RKO (cell line): ENCODE measurements around the gene PAM.

Source experiments
- DNase-seq: peaks from one replicate; pipeline ENCODE4 v3.0.0-alpha.2; 2016; ENCODE audit warnings: low spot score

PAM gene

DNA sequence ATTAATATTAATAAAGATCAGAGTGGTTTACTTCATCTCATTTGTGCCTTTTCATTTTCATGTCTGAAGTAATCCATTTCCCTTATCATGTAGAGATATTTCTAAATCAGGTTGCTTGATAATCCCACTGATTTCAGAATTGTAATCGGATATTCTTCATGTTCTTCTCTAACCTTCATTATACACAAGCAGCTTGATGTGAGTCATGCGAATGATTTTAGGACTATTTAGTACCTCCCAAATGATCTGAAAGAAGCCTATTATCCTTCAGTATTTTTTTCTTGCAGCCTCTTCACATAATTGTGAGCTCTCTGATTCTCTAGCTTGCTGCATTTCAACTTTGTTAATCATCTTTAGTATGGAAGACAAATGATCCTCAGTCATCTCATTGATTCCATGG lies 182.8 kb downstream of the PAM start:
- DNase-seq: no peak

GRCh38 chr5:102941111-102941510 lies 186.0 kb downstream of the PAM start:
- no peak for DNase-seq

GRCh38 chr5:102946414-102946813 lies 191.3 kb downstream of the PAM start:
- DNase-seq: no peak

DNA sequence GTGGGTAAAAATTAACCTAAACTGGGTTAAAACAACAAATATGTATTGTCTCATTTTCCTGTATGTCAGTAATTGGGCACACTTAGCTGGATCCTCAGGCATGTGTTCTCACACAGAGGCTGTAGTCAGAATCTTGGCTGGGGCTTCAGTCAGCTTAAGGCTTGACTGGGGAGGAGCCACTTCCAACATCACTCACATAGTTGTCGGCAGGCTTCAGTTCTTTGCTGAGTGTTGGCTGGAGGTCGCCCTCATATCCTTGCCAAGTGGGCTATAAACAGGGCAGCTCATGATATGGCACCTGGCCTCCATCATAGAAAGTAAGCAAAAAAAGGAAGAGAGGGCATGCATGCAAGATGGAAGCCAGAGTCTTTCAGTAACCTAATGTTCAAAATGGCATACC lies 191.9 kb downstream of the PAM start:
- DNase-seq: no peak

DNA sequence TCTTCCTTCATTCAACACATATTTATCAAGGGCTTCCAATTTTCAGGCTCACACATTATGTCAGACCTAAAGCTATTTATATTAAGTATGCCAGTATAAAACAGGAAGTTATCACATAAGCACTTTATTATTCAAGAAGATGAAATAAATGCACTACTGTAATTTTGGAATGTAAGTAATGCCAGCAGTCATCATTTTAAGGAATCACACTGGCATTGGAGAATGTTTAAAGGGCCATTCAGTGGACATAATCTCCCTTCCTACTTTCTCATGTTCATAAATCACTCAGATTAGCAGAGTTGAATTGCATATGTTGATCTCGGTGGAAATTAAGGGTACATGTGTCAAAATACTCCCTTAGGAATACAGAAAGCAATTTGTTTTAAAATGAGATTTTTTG lies 200.4 kb downstream of the PAM start:
- DNase-seq: no peak

DNA sequence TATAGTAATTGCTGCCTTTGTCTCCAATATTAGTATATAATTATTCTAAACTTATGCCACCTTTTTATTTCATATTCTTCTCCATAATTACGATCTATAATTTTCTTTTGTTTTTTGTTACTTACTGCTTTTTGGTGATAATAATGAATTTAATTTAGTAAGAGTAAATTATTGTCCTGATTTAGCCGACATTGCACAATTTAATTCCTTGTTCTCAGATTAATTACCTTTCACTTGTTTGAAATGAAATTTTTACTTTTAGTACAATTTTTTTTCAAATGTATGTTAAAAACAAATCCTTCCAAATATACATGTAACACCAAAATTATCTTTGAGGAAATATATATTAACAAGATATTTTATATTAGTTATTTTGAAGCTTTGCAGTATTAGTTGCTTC lies 201.5 kb downstream of the PAM start:
- no peak for DNase-seq

DNA sequence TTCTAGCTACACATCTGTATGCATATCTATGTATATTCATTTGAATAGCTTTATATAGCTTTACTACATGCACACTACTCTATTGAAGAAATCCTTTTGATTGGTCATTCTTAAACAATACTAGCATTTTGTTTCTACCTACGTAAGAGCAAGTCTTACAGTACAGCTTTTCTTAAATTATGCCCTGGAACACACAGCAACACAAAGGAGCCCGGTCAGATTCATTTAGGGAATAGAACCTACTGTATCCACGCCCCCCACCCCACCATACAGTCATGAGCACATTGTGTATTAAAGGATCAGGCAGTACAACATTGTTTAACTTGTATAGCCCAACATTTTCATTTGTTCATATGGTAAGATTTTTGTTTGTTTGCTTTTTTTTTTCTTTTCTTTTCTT lies 202.0 kb downstream of the PAM start:
- no peak for DNase-seq

DNA sequence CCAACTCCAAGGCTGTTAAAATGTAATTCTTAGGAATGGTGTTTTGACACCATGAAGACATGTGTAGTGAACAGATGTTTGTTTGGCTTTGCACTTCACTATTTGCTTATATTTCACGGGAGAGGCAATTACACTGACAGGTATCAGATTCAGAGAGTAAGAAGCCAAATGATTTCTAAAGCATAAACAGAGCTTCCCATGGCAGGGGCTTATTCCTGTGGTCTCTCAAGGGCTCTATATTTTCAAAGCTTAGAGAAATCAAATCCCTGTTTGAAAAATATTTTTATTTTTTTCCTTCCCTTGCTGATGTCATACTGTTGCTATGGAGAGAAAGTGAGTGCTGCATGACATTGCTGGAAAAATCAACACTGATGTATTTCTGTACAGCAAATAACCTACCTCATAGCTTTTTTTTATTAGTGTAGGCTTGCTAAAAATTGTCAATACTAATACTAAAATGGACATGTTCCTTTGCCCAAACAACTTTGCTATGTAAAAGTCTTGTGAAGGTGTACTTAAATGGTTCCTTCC lies 203.4 kb downstream of the PAM start:
- peak; percentile 60 for DNase-seq

DNA sequence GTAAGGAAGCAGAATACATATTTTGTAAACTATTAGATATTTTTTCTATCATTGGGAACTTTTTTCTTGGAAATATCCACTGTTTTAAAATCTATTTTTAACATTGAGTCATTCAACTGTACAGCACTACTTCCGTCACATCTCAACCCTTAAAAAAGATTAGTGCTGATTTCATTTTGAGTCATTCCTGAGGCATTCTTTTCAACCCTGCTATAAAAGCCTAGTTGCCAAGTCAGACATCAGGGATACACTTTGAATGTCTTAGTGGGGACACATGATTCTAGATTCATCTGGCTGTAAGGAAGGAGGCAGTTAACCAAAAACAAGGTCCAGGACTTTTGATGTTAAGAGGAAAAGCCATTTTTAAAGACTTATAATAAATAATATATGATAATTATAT lies 203.9 kb downstream of the PAM start:
- peak; percentile 97 for DNase-seq

- no peak for DNase-seq
These were observed 206.6 kb downstream of the PAM start for GRCh38 chr5:102961671-102962070.

DNA sequence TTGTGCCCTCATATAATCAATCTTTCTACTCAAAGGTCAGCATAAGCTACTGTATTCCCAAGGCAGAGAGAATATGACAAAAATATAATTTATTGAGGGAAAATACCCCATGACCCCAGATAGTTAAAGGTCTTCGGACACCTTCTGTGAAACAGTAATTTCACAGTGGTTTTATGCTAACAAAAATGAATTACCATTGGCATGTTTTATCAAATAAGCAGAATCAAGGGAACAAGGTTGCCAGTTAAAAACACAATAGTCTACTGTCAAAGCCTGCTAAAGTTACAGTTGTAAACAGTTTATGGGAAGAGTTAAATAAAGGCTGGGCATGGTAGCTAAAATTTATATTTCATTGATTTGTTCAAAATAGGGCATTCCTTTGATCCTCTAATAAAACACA lies 210.5 kb downstream of the PAM start:
- DNase-seq: no peak

- no peak for DNase-seq
These were observed 214.5 kb downstream of the PAM start for GRCh38 chr5:102969641-102970040.

DNA sequence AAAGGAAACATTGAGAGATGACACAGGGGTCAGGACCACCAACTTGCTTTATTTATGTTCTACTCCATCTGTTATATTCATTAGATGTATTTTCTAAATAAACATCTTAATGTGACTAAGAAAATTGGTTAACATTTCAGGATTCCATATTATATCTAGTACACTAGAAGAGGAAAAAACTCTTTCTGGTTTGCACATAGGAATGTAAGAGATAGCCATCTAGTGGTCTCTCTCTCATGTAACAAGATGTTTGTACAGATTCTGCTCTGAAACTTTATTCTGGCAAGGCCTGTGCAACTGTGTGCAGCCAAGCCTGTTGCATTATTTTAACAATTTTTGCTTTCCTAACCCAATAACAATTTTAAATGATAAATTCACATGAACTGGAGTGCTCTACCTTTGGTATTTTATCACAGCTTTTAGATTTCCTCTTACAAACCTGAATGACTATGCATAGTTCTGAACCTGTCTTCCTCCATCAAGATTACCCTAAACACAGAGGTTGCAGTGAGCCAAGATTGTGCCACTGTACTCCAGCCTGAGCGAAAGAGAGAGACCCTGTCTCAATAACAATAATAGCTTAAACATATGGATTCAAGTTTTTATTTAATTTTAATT lies 216.7 kb downstream of the PAM start:
- DNase-seq: peak; percentile 63

DNA sequence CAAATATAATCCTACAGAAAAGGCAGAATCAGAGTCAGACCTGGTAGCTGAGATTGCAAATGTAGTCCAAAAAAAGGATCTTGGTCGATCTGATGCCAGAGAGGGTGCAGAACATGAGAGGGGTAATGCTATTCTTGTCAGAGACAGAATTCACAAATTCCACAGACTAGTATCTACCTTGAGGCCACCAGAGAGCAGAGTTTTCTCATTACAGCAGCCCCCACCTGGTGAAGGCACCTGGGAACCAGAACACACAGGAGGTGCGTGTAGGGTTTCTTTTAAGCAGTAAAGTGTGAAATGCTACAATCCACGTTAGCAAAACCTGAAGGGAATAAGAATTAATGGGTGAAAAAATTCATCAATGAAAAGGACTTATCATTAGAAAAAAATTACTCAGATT lies 219.1 kb downstream of the PAM start:
- no peak for DNase-seq

DNA sequence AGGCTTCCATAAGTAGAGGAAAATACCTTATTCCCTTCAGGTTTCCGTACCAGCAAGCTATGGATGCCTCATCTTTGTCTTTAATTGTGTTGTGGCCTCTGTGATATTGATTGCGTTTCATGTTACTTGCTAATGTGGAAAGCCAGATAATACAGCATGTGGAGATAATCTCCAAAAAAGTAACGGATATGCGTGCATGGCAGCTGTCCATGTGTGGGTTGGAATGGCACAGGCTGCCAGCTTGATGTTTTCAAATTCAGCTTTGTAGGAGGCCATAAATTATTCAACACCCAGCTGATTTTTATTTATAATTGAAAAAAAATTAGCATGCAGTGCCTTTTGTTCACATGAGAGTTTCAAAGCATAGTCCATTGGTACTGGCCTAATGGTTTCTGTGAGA lies 219.9 kb downstream of the PAM start:
- DNase-seq: no peak

DNA sequence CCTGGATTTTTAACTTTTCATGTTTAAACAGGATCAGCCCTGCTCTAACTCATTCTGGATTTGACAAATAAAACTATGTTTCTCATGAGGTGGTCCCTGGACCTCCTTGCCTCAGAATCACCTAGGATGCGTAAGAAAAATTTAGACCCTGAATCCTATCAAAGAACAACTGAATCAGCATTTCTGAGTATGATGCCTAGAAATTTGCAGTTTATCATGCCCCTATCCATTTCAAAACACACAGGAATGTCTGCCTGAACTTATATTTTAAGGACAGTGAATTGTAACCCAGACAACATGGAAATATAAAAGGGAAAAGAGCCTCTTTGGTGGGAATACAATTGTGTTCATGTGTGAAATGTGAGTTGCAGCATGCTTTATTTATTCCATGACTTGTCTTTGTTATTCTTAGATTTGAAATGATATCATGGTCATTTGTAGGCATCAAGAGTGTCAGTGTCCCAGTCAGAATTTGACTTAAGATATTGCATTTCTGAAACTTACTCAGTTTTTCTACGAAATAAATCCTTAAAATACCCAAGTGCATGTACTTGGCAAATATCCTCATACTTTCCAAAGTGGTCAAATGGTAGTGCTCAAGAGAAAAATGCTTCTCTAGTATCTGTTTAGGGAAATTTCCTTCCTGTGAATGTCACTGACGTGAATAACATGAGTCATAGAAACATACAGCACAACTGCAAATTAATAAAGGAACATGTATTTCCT lies 220.5 kb downstream of the PAM start:
- DNase-seq: no peak

- DNase-seq: no peak
These were observed 227.0 kb downstream of the PAM start for GRCh38 chr5:102981957-102982635.

GRCh38 chr5:102986074-102986473 lies 231.0 kb downstream of the PAM start:
- DNase-seq: no peak

DNA sequence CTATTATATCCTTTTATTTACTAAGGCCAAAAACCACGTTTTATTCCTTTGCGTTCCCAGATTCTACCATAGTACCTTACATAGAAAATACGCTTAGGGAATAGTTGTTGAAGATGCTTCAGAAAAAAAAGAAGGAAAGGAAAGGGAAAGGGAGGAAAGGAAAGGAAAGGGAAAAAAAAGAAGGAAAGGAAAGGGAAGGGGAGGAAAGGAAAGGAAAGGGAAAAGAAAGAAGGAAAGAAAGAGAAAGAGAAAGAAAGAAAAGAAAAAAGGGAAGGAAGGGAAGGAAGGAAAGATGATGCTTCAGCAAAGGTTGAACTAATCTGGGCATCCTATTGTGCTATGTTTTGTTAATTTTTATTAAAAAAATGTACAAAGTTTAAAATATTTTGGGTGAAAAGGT lies 233.4 kb downstream of the PAM start:
- no peak for DNase-seq

DNA sequence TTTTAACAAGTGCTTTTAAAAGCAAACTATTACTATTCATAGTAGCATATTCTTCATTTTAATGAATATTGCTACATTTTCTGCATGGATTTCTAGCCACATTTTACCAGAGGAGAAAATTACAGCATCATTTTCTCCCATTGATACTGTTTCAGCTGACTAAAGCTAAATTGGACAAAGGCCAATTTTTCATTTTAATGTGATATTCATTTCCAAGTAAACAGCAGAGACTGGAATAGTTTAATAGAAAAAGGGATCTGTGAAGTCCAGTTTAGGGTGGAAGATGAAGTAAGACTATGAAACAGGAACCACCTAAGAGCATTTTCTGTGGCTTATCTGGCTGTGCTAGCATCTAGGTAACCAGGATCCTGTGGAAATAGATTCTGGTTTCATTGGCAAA lies 236.7 kb downstream of the PAM start:
- DNase-seq: no peak

- no peak for DNase-seq
These were observed 241.0 kb downstream of the PAM start for GRCh38 chr5:102996011-102996575.

GRCh38 chr5:102998224-102998623 lies 243.1 kb downstream of the PAM start:
- DNase-seq: no peak

DNA sequence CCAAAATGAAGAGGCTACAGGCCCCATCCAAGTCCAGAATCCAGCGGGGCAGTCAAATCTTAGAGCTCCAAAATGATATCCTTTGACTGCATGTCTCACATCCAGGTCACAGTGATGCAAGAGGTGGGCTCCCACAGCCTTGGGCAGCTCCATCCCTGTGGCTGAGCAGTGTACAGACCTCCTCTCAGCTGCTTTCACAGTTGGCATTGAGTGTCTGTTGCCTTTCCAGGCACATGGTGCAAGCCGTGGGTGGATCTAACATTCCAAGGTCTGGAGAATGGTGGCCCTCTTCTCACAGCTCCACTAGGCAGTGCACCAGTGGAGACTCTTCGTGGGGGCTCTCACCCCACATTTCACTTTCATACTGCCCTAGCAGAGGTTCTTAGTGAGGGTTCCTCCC lies 244.1 kb downstream of the PAM start:
- no peak for DNase-seq
